NOMO-1 treated with dmso at 0.1 percent for 144 hours (cell line): Measurements from ENCODE around the gene PDE4C.
A peak's percentile ranks its signal among the peaks of the same experiment; 100 is the strongest.

Source experiments
- DNase-seq: peaks from one replicate; lab custom pipeline; 2025; ENCODE audit not compliant: unreplicated experiment; lab: John Stamatoyannopoulos, UW

Gene PDE4C

DNA sequence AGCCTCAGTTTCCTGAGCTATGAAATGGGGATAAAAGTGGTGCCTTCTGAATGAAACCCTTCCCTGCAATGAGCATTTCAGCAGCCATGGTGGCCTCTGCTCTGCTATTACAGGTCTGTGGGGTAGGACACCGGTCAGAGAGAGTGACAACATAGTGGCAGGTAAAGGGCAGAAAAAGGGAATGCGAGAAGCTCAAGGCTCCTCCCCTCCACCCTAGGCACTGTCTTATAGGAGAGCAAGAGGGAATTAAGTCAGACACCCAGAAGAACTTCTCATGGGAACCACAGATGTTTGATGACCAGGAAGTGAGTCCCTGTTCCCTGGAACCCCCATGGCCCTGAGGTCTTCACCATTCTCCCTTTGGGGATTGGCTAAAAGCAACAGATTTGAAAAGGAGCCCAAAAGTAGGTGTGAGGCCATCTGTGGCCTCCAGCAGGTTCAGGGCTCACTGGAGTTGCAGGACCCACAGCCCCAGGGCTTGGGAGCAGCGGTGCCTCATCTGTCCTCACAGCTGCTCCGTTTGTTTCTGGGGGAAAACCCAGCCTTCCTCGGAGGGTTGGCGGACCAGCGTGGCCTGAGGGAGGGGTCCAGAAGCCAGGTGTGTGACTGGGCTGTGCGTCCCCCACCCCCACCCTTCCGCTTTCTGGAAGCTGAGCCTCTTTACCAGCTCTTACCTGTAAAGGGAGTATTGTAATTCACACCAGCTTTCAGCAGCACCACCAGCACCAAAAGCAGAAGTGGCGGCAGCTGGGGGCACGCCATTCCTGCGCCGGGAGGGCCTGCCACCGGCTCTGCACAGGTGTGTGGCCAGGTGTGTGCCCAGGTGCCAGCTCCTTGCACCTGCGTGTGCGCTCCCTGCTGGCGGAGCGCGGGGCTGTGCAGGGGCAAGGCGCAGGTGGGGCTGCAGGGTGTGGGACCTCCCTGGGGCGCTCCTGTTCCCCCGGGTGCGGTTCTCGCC, 28.6 kb upstream of the PDE4C start:
- DNase-seq, result no peak

DNA sequence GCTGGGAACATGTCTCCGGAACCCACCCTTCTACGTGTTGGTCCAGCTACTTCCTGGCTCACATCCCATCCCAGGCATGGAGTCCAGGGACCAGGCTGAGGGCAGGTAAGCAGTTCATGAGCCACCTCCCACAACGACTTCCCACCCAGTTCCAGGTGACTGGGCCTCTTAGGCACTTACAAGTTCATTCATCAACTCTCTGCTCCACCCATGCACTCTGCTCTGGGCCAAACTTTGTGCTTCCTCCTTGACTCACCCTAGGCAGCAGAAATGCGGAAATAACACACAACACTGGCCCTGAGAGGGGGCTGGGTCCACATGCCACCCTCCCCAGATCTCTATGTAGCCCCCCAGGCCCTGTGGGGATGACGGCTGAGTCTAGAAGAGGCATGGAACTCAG, 27.5 kb upstream of the PDE4C start:
- peak; percentile 48 for DNase-seq

DNA sequence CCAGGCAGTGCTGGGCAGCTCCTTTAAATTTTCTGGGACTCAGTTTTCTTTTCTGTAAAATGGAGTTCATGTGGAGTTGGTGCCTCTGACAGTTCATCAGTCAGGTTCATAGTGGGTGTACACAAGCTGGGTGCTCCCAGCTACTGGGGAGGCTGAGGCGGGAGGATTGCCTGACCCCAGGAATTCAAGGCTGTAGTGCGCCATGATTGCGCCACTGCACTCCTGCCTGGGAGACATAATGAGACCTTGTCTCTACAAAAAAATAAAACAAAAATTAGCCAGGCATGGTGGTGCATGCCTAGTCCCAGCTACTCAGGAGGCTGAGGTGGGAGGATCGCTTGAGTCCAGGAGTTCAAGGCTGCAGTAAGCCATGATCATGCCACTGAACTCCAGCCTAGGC, 26.9 kb upstream of the PDE4C start:
- no peak for DNase-seq

DNA sequence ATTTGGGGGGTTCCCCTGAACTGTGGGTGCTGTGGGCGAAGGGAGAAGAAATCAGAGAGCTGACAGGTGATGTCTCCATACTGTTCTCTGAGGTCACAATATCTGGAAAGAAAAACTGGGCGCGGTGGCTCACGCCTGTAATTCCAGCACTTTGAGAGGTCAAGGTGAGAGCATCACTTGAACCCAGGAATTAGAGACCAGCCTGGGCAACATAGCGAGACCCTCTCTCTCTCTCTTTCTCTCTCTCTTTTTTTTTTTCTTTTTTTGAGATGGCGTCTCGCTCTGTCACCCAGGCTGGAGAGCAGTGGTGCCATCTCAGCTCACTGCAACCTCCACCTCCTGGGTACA, 26.1 kb upstream of the PDE4C start:
- DNase-seq, result no peak

DNA sequence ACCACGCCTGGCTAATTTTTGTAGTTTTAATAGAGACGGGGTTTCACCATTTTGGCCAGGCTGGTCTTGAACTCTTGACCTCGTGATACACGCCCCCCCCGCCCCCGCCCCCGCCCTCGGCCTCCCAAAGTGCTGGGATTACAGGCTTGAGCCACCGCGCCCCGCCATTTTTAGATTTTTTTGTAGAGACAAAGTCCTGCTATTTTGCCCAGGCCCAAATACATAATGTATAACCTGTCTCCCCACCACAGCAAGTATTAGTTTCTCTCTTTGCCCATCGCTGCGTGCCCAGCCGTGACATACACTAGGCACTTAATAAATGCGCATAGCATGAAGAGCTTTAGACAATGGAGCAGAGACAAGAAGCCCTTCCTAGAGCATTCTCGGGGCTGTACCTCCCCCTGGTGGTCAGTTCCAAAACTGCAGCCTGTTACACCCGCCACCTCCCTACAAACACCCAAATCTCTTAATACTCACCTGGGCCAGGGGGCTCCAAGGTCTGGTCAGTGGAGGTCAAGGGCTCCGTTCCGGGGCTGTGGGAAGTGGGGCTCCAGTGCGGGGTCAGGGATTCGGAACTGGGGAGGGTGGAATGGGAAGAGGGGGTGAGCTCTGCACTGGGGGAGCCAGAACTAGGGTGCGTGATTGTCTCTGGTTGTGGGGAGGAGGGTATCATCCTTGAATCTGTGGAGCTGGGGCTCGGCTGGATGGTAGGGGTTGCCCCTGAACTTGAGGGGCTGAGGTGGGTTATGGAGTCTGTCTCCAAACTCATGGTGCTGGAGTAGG, 25.5 kb upstream of the PDE4C start:
- DNase-seq, result peak; percentile 10

DNA sequence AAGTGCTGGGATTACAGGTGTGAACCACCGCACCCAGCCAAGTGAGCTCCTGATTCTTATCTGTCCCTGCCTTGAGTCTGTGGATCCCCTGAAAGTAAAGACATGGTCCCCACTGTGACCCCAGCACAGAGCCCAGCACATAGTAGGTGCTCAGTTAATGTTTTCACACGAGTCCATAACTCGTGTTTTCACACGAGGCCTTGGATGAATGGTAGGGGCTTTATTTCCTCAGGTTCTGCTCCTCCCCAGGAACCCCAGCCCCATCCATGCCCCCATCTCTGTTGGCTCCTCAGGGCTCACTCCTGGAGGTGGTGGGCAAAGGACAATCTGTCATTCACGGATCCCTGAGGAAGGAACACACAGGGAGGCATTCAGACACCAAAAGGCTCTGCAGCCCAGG, 23.6 kb upstream of the PDE4C start:
- DNase-seq, result no peak

DNA sequence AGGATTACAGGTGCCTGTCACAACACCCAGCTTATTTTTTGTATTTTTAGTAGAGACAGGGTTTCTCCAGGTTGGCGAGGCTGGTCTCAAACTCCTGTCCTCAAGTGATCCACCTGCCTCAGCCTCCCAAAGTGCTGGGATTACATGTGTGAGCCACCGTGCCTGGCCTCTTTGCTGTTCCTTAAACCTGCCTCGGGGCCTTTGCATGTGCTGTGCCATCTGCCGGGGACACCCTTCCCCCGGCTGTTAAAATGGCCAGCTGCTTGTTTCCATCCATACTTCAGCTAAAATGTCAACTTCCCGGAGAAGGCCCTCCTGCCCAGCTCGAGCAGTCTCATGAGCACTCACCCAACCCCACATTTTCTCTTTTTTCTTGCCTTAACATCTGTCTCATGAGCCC, 19.1 kb upstream of the PDE4C start:
- no peak for DNase-seq

DNA sequence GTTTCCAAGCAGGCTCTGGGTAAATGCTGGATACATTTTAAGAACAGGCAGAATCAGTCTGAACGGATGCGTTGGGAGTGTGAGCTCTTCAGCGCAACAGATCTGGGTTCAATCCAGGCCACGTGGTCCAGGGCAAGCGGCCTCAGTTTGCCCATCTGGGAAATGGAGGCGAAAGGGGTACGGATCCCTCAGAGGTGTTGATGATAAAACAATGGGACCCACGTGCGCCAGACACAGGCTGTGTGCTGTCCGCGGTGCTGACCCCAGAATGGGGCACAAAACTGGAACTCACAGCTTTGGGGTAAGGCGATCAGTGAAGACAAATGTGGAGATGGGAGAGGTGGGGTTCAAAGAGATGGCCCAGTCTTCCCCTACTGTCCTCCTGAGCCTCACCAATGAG, 13.1 kb upstream of the PDE4C start:
- no peak for DNase-seq

DNA sequence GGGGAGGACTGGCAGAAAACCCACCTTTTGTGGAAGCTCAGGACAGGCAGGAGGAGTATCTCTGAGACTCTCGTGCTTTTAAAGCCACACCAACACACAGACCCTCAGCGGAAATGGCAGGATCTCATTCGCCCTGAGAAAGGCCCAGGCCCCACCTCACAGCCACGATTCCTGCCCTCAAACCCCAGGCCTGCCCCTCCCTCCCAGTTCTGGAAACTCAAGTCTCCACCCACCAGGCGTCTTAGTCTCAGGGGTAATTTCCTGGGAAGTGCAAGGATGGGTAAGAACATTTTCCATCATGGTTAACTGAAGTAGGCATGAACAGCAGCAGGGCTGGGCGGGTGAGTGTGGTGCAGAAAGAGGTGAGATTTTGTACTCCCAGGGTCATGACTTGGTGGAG, 8.0 kb upstream of the PDE4C start:
- DNase-seq, result no peak

DNA sequence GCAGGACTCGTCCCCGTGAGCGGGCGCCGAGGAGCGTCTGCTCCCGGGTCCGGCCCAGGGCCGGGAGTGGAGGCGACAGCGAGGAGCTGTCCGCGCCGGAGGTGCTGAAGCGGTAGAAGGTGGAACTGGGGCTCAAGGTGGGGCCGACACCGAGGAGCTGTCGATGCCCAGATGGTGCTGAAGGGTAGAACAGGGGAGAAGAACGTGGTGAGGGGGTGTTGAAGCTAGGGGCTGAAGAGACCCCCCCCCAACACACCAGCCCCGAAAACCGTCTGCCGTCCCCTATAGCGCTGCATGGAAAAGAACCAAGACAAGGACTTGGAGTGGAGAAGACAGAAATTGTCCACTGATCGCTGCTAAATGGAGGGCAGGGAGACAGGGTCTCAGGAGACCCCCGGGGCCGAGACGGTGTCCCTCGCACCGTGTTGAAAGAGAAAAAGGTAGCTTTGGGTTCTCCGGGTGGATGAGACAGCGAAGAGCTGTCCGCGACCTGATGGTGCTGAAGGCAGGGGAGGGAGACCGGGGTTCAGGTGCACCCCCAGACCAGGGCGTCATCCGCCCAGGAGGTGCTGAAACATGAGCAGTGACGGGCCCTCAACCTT, 7.1 kb upstream of the PDE4C start:
- peak; percentile 20 for DNase-seq

DNA sequence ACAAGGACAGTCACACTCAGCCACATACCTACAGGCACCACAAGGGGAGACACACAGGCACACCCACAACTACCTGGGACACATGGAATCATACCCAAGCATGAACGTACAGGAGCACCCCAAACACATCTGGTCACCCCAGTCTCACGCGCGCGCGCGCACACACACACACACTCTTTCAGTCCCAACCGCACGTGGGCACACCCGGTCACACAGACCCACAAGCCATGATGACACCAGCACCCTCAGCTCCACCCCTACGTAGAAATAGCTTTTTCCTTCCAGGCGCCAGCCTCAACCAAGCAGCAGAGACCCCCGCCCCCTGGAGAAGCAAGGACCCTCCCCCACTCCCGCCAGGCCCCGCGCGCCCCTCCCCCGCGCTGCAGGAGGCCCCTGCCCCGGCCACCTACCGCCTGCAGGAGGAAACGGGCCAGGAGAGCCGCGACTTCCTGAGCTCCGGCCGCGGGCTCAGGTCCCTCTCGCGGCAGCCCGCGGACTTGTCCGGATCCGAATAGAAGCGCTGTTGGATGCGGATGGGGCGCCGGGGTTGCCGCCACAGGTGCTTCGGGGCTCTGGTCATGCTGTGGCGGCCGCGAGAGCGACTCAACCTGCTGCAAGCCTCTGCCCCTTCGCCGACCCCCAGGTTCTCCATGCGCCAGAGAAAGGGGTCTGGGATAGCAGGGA, 6.4 kb upstream of the PDE4C start:
- no peak for DNase-seq

DNA sequence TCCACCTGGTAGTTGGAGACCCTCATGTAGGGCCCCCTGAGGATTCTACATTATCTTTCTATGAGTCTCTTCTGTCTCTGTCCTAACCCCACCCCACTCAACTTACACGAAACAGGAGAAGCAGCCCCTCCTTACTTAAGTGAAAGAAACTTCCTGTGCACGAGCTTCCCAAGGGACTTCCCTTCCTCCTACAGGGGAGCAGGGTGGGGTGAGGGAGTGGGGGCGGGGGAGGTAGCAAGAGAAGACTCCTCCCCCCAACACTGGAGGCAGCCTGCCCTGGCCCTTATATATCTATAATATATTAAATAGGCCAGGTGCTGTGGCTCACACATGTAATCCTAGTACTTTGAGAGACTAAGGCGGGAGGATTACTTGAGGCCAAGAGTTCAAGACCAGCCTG, 5.5 kb upstream of the PDE4C start:
- no peak for DNase-seq

DNA sequence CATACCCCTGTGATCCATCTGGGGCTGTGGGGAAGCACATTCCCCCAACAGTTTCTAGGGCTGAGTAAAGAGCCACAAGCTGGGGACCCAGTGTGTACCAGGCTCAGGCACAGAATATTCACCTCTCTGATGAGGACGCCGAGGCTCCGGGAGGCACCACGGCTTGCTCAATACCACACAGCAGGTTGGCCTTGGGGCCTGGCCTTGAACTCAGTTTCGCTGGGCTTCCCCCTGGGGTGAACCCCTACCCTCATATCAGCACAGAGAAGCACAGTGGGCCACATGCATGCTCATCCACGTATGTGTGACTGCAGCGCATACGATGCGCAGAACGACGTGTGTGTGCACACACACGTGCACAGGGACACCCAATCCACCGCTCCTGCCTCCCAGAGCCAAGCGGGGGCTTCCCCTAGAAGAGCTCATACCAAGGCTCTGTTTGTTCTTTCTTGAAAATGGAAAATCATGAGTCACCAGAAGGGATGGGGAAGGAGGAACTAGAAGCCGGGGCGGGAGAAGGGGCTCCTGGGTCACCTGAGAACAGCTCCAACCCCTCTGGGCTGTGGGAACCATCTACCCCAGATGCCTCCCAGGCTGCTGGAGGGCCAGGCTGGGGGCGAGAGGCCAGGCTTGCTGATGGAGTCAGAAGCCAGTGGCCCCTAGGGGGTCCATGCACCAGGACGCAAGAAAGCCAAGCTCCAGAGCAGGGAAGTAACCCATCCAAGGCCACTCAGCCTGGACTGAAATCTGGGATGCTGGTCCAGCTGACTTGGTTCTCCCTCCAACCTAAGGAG, 4.9 kb upstream of the PDE4C start:
- no peak for DNase-seq

DNA sequence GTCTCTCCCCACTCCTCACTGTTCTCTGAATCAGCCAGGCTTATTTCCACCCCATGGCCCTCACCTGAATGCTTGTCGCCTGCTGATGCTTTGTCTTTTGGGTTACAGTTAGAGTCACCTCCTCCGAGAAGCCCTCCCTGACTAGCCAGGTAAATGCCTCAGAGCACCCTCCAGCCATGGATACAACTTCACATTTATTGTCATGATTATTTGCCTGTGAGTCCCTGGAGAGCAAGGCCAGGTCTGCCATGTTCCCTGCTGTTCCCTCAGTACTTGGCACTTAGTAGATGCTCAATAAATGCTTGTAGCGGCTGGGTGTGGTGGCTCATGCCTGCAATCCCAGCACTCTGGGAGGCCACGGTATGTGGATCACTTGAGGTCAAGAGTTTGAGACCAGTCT, 3.7 kb upstream of the PDE4C start:
- no peak for DNase-seq

DNA sequence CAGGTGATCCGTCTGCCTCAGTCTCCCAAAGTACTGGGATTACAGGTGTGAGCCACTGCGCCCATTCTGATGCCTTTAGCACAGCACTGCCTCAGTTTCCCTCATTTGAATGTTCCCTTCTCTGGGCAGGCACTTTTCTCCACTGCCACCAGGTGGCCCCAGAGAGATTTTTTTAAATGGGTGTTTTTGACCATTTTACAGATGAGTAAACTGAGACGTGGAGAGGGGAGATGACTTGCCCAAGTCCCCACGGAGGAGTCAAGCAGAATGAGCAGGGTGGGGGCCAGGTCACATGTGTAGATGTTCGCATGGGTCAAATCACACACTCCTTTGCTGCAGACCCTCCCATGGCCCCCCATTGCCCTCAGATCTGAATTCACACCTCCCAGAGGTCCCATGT, 3.2 kb upstream of the PDE4C start:
- no peak for DNase-seq

DNA sequence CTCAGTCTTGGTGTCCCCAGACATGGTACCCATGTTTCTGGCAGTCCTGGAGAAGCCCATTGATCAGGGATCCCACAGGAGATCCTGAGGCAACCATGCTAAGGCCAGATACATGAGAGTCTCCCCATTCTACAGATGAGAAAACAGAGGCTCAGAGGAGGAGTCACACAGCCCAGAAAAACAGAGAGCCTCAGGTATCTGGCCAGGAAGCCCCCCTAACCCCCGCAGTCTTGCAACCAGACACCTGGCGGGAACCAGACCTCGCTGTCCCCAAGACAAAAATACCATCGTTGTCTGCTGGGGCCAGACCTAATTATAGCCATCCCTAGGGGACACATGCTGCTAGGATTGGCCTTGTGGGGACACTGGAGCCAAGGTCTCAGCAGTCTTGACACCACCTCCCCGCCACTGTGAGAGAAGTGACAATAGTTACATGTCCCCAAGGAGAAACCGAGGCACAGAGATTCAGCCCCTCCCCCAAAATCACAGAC, 1.6 kb upstream of the PDE4C start:
- DNase-seq, result no peak

DNA sequence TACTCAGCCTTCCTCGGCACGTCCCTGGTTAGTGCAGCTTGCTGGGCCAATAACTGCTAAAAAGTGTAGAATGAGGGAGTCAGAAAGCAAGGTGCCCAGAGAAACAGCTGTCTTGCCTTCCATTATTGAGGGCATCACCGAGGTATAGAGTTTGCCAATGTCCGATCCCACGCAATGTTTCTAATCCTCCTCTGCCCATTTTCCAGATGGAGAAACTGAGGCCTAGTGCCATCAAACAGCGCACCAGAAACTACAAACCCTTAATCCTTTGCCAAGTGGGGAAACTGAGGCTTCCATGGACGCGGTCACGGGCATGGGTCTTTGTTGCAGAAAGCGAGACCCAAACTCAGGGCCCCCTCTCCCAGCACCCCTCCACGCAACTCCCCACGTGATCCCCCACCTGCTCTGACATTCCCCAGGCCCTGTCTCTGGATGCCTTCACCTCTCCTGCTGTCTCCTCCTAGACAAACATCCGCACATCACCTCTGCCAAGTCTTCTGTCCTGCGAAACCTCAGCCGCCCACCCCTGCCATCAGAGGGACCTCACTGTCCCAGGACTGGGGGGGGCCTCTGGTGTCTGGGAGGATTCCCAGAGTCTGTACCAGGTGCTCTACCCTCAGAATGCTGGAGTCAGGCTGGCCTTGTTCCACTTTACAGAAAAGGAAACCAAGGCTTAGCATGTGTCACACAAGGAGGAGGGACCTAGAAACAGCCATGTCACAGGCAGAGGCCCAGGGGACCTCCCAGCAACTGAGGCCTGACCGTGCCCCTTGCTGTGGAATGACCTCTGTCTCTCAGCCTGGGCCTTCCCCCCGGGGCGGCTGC, 930 bp upstream of the PDE4C start:
- DNase-seq, result no peak

DNA sequence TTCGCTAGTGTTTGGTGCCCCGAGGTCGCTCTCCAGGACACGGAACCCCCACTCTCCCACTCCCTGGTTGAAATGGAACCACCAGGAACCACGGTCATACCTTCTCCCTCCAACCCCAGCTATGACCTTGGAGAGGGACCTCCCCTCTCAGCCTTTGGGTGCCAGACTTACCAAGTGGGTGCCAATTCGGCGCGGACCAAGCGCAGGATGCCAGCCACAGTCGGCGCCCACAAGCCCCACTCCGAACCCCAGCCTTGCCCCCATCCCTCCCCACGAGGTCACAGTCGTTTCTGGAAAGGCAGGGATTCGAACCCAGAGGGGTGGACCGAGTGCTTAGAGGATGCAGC, 910 bp downstream of the PDE4C start:
- DNase-seq, result no peak

DNA sequence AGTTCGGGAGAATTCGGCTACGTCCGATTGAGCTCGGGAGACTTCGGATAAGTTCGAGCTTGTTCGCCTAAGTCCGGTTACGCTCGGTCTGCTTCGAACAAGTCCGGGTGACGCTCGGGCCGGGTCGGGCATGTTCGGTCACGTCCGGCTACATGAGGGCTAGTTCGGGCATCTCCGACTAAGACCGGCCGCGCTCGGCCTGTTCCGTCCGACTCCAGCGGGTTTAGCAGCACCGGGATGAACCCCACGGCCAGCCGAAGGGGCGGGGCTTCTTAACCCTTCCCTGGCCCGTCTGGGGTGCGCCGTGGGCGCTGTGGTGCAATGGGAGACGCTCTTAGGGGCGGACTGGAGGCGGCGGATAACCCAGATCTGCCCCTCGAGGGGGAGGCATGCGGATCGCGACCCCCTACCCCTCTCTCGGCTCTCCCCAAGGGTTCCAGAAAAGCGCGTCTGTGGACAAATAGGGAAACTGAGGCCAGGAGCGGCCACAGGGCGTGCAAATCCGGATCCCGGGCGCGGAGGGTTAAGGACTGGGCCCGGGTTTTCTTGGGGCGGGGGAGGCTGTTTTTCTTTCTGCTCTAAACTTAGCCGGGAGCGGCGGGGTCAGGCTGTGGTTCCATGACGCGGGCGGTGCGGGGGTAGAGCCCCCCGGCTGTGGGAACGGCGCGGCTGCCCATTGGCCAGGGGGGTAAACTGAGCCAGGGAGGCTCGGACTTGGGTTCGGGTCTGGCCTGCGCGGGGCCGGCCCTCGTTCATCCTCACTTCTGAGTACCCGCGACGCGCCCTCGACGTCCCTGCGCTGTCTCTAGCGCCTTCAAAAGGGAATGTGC, 1.5 kb downstream of the PDE4C start:
- peak; percentile 94 for DNase-seq
